ENCODE data around the gene FCGBP.
"Not testable (repeated sequence)": the region's sequence is repeated elsewhere in the genome, so short reads cannot be mapped to it uniquely, and the experiment has no call there.

The FCGBP gene

DNA sequence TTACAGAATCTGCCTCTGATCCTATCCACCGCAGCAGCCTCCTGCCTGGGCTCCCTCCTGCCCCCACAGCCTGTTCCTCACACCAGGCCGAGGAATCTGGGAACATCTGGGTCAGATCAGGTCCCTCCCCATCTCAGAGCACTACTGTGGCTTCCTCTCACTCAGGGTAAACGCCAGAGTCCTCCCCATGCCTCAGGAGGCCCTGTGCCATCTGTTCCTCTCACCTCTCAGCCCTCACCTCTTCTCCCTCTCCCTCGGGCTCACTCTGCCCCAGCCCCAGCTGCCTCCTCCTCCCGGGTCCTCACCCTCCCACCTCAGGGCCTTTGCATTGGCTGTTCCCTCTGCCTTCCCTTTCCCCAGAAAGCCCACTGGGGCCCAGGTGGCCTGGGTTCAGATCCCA, 18.2 kb downstream of the FCGBP start:
- DNase-seq = no peak

DNA sequence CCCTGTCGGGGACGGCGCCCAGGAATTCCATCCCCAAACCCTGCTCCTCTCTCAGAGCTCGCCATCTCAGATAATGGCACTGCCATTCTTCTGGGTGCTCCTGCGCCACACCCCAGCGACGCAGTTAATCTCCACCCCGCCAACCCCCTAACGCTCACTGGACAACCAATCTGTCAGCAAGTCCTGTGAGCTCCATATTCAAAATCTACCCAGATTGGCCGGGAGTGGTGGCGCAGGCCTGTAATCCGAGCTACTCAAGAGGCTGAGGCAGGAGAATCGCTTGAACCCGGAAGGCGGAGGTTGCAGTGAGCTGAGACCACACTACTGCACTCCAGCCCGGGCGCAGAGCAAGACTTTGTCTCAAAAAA, 18.6 kb downstream of the FCGBP start:
- DNase-seq = no peak

- DNase-seq = no peak
Measured at GRCh38 chr19:39915101-39915847, 19.2 kb downstream of the FCGBP start.

DNA sequence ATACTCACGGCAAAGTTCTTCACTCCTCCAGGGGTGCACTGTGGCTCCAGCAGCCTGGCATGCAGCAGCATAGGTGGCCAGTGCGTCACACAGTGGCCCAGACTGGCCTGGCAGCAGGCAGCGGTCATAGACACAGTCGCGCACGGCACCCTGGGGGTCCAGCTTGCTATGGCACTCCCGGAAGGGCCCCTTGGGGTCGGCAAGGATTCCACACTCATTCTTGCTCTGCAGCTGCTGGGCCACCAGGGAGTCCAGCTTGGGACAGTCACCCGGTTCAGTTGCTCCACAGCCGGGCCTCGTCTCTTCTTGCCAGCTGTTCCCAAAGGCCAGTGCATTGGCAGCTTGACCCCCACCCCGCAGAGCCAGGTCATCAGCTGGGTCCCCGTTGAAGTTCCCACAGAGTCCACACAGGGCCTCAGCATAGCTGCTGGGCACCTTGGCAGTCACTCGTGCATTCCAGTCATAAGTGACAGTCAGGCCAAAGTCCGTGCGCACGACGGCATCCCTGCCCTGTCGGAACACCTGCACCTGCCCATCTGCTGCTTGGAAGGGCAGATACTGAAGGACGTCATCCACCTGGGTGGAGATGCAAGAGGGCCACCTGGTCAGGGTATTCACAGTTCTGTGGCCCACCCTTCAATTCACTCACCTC, 20.6 kb downstream of the FCGBP start:
- DNase-seq = no peak

DNA sequence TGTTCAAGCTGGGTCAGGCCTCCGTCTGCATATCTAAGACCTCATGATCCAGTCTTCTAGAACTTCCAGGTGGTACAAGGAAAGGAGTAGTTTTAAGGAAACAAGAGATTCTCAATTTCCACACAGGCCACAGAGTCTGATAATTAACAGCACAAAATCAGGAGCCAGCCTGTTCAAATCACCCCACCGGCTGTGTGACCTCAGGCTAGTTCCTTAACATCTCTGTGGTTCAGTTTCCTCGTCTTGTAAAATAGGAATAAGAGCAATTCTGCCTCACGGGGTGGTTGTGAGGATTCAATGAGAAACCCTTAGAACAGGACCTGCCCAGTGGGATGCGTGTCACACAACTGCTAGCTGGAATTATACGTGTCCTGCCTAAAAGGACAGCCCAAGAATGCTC, 25.6 kb downstream of the FCGBP start:
- DNase-seq = no peak

DNA sequence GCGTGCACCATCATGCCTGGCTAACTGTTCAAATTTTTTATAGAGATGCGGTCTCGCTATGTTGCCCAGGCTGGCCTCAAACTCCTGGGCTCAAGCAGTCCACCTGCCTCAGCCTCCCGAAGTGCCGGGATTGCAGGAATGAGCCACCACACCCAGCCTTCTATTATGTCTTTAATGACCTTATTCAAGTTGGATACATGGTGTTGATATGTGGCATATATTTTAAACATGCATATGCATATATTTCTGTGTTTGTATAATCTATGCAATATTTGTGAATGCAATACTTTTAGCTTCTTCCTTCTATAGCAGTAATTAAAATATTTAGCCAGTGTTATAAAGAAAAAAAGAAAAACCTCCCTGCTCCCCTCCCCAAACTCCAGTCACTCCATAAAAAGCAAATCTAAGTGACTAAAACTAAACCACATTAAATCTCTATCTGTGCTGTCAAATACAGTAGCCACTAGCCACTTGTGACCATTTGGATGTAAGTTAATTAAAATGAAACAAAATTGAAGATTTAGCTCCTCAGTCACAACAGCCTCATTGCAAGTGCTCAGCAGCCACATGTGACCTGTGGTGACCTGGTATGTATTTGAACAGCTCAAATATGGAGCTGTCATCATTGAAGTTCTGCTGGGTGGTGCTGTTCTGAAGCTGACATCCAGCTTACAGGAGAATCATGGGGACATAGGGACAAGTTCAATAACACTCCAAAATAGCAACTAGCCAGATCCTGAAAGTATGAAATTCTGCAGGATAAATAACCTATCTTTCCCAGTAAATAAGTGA, 27.4 kb downstream of the FCGBP start:
- no peak for DNase-seq

- DNase-seq = no peak
Measured at GRCh38 chr19:39906283-39906682, 28.2 kb downstream of the FCGBP start.

- DNase-seq = not testable (repeated sequence)
Measured at GRCh38 chr19:39903486-39904091, 30.8 kb downstream of the FCGBP start.

GRCh38 chr19:39902326-39902725, 32.1 kb downstream of the FCGBP start:
- not testable (repeated sequence) for DNase-seq

DNA sequence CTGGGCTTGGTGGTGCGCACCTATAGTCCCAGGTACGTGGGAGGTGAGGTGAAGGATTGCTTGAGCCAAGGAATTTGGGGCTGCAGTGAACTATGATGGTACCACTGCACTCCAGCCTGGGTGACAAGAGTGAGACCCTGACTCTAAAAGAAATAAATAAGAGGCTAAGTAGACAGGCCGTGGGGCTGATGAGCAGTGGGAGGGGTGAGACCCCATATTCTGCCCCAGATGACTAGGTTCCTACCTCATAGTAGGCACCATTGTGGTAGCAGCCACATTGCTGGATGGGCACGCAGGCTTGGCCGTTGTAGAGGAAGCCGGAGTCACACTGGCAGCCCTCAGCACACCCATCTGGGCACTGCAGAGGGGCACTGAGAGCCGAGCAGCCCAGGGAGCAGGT, 32.8 kb downstream of the FCGBP start:
- not testable (repeated sequence) for DNase-seq

DNA sequence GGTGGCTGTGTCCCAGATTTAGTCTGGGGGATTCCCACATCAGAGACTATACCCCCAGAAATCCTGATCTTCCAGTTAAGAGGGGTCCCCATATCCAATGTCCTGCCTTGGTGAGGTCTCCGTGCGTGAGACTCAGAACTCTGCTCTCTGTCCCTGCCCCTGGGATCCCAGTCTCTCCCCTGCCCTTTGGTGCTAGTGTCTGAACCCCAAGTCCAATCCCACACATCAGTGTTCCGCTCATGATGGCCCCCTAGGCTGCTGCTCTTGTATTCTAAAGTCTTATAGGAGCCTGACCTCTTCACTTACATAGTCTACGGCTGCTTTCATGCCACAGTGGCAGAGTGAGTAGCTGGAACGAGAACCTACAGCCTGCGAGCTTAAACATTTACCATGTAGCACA, 35.6 kb downstream of the FCGBP start:
- DNase-seq = not testable (repeated sequence)

DNA sequence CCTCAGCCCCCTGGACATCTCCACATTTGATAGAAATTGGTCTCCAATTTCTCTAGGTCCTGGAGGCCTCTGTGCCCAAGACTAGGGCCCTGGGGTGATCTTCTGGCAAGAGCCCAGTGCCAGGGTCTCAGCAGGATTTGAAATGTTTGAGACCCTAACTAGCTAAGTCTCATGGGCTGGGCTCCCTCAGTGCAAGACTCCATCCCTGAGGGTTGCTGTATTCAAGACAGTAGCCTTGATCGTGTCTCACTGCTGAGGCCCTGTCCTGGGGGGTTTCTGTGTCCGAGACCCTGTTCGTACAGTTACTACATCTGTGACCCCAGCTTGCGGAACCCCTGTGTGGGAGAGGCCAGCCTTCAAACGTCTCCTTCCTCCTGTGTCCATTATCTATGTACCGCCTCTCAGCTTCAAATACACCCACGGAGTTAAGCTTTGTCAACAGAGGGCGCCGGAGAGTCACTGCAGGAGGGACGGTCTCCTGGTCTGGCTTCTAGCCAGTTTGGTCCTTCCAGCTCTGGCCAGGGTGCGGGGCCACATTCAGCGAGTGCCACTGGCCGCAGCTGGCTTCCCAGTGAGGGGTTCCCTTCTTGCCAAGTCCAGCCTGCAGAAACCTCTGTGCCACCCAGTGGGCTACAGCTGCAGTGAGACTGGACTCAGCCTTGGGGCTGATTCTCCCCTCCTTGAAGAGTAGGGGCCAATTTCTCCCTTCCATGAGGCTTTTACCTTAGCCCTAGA, 36.8 kb downstream of the FCGBP start:
- peak; percentile 15 to 68 for DNase-seq

DNA sequence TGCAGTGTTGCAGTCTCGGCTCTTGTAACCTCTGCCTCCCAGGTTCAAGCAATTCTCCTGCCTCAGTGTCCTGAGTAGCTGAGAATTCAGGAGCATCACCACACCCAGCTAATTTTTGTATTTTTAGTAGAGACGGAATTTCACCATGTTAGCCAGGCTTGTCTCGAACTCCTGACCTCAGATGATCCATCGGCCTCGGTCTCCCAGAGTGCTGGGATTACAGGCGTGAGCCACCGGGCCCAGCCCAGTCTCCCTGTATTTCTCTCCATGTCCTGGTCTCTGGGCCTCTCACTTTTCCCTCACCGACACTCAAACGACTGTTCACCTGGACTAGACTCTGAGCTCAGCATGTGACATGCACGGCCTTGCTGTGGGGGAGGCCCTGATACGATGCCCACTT, 39.3 kb downstream of the FCGBP start:
- not testable (repeated sequence) for DNase-seq

GRCh38 chr19:39894236-39894606, 40.2 kb downstream of the FCGBP start:
- not testable (repeated sequence) for DNase-seq

- DNase-seq = not testable (repeated sequence)
Measured at GRCh38 chr19:39893366-39894235, 40.8 kb downstream of the FCGBP start.

GRCh38 chr19:39892506-39892902, 41.9 kb downstream of the FCGBP start:
- not testable (repeated sequence) for DNase-seq

- not testable (repeated sequence) for DNase-seq
Measured at GRCh38 chr19:39891660-39892505, 42.6 kb downstream of the FCGBP start.

GRCh38 chr19:39890755-39891551, 43.5 kb downstream of the FCGBP start:
- DNase-seq = no peak

- not testable (repeated sequence) for DNase-seq
Measured at GRCh38 chr19:39889872-39890754, 44.3 kb downstream of the FCGBP start.
